ENCODE results near the gene GMDS.

DNA sequence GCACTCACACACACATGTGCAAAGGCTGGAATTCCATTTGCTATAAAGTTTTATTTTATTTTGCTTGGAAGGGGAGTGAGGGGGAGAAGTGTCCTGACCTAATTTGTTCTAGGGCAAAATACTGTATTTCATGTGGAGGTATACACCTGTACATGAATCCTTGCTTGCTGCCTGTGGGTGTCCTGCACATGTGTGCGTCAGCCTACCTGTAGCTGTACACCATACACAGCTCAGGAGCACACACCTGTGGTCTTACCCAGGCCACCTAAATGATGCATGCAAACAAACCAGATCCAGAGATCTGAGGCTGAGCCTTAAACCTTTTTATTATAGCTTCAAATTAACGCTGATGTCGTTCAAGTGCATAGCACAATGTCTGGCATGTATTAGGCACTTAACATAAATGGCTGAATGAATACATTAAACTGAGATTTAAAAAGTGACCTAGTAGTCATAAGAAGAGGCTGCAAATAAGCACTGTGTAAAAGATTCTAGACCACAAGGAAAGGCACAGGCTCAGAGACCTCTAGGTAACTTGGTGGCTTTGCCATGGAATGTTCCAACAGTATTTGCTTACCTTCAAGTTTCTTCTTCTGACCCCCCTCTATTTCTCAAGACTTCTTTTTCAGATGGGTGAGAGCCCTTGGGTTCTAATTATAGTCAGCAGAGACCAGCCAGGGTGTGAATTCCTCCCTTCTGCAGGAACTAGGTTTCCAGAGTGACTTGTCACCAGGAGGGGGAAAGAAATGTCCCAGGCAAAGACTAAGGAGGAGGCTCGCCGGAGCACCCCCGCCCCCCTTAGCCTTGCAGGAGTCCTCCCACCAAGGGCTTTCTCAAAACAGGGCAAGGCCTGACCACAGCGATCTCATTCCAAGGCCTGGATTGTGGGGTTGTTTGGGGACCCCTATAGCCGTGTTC is 622.3 kb downstream of the GMDS start:
- no peak for TF ChIP-seq EZH2 (optimal IDR thresholded peaks at IDR 0.05; ENCODE audit: low read depth, low read length)
- TF ChIP-seq, protein P1, sequence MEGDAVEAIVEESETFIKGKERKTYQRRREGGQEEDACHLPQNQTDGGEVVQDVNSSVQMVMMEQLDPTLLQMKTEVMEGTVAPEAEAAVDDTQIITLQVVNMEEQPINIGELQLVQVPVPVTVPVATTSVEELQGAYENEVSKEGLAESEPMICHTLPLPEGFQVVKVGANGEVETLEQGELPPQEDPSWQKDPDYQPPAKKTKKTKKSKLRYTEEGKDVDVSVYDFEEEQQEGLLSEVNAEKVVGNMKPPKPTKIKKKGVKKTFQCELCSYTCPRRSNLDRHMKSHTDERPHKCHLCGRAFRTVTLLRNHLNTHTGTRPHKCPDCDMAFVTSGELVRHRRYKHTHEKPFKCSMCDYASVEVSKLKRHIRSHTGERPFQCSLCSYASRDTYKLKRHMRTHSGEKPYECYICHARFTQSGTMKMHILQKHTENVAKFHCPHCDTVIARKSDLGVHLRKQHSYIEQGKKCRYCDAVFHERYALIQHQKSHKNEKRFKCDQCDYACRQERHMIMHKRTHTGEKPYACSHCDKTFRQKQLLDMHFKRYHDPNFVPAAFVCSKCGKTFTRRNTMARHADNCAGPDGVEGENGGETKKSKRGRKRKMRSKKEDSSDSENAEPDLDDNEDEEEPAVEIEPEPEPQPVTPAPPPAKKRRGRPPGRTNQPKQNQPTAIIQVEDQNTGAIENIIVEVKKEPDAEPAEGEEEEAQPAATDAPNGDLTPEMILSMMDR (IDR thresholded peaks at IDR 0.05; ENCODE audit: low read length) = no peak
